GM19397 (cell line): Measurements from ENCODE around the gene CIDEC.
"Not testable (repeated sequence)": the region's sequence is repeated elsewhere in the genome, so short reads cannot be mapped to it uniquely, and the experiment has no call there.

Experiments
- ATAC-seq: cut with Tn5 transposase; IDR thresholded peaks from one replicate; pipeline ENCODE4 v1.9.1; 2021; ENCODE audit warnings: mild to moderate bottlenecking, moderate library complexity; ENCODE audit not compliant: unreplicated experiment

CIDEC gene

DNA sequence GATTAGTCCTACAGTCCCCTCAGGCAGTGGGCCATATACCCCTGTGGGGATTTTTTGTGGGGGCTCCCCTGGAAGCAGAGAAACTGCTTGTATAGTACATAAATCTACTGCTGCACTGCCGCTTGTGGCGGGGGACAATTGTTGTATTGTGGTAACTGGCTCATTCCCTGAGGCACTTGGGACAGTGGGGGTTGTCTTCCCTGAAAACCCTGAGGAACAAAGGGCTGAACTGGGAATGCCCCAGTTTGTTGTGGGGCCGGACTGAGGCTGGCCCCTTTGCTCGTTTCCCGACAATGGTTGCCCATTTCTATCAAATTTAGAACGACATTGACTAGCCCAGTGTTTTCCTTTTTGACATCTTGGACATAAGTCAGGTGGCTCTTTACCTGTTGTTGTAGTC lies 28.7 kb downstream of the CIDEC start:
- not testable (repeated sequence) for ATAC-seq

DNA sequence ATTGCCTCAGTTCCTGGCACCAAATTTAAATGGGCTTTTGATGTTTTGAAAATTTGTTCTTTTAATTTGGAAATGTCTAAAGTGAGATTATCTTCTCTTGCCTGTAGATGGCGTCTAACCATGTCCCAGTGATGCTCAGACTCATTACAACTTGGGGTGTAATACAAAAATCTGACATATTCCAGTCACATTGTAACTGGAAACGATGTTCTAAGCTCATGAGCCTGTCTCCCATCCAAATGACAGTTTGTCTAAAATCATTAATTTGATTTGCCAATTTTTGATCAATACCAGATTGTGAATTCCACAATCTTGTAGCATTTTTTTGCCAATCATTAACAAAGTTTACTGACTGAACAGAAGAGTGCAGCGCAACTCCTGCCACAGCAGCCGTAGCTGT lies 31.2 kb downstream of the CIDEC start:
- ATAC-seq = not testable (repeated sequence)

DNA sequence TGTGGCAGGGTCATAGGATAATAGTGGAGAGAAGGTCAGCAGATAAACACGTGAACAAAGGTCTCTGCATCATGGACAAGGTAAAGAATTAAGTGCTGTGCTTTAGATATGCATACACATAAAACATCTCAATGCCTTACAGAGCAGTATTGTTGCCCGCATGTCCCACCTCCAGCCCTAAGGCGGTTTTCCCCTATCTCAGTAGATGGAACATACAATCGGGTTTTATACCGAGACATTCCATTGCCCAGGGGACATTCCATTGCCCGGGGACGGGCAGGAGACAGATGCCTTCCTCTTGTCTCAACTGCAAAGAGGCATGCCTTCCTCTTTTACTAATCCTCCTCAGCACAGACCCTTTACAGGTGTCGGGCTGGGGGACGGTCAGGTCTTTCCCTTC lies 32.2 kb downstream of the CIDEC start:
- not testable (repeated sequence) for ATAC-seq

DNA sequence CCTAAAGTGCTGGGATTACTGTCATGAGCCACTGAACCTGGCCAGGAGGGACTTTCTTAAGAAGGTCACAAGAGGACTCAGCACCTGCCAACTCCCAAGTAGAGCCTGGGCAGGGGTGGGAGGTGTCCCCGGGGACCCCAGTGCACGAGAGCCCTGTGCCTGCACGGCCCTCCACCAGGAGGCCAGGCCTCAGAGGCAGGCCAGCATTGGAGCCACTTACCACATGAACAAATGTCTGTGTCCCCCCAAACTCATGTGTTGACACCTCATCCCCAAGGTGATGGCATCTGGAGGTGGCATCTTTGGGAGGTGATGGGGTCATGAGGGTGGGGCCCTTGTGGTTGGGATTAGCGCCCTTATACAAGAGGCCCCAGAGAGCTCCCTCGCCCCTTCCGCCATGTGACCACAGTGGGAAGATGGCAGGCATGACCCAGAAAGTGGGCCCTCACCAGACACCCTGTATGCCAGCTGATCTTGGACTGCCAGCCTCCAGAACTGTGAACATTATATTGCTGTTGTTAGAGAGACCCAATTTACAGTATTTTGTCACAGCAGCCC lies 33.0 kb downstream of the CIDEC start:
- no peak for ATAC-seq

DNA sequence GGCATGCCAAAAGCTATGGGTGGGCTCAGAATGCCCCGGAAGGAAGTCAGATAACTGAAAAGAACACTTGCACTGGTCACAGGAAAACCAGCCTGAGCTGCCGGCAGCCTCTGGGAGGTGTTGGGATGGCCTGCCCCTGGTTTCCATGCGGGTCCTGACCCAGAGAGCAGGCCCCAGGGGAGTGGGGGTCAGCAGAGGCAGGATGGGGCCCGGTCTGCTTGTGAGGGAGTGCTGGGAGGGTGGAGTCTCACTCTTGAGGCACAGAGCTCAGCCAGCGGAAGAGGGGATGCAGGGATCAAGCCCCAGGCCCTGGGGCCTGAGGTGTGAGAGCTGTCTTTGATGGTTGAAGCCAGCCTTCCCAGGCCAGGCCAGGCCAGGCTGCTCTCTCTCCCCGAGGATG lies 33.8 kb downstream of the CIDEC start:
- no peak for ATAC-seq

DNA sequence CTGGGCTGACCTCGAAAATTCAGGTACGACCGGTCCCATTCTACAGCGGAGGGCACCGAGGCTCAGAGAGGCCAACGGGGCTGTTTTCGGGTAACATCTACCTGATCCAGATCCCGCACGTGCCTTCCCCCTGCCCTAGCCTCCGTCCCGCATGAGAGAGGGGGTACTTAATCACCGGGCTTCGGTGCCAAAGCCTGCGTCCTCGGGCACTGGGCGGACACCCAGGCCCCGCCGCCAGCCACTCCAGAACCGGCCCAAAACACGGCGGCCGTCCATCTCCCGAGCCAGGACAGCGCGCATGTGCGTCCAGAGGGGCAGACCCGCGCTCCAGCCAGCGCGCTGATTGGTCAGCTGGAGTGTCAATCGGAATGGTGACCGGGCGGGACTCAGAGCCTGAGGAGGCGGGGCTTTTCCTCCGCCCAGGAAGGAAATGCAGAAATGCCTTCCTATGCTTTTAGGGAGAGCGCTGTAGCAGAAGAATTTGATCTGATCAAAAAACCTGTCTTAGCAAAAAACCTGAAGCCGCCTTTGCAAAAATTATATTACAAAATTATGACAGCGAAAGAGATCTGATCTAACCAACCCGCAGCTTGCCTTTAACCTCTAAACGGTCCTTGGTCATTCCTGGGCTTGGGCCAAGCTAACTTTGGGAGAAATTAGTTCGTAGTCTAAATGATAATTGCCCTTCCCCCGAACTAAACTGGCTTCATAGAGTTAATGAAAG lies 36.2 kb downstream of the CIDEC start, which contains the start of gene RPUSD3:
RPUSD3 (minus strand) TSS at position 294 of the 724 bp plus-strand sequence; CDS start at position 276, 18 bp downstream.
- peak; percentile 99 for ATAC-seq

DNA sequence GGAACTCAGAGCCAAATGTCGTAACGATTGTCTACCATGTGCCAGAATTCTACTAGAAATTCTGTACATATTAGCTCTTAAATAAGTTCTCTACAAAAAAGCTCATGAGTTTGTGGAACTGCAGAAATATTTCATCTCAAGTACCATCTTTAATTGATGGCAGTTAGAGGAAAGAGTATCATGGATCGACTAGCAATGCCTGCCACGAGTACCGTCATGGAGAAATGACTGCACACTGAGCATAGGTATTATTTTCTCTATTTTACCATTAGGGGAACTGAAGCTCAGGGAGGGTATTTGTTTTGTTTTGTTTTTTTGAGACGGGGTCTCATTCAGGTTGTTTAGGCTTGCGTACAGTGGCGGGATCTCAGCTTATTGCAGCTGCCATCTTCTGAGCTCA lies 39.0 kb downstream of the CIDEC start:
- ATAC-seq = no peak

DNA sequence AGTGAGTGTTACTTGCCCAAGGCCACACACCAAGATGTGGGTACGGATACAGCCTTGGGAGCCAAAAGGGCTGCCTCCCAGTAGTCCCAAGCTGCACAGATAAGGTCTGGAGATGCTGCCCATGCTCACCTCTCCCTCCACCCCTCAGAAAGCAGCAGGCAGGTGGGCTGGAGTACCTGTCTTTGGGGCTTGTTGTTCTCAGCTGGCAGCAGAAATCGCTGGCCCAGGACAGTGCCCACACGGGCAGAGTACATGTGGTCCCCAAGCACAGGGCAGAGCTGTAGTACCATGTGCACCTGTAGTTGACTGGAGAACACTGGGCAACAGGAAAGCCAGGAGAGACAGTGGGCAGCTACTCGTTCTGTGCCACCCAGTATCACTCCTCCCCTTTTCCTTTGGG lies 41.2 kb downstream of the CIDEC start:
- ATAC-seq = no peak

DNA sequence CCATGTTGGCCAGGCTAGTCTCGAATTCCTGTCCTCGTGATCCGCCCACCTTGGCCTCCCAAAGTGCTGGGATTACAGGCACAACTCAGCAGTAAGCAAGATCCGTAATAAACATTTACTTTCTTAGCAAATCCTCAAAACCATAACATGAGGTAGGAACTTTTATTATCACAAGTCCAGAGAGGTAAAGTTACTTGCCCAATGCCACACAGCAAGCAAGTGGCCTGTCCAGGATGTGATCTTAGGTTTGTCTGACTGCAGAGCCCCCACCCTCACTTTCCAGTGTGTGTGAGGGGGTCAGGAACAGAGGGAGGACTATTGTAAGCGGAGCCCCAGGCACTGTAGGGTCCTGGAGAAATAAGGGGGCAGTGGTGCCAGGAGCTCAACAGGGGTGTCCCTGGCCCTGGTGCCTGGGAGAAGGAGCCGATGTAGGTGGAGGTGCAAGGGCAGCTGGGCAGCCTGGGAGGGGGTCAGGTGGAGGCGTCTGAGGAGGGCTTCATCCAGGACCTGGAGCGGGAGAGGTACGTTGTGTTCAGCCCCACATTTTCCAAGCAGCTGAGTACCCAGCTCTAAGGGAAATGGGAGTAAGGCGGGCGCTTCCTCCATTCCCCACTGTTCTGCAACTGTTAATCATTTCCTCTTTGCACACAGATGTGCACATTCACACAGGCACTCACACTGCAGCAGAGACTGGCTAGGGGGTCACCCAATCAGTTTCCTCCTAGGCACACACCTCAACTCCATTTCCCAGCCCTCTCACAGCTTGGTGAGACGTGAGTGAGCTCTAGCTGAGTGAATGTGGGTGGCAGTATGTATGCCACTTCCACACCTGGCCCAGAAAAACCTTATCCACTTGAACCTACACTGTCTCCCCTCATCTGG lies 42.1 kb downstream of the CIDEC start:
- ATAC-seq = no peak

DNA sequence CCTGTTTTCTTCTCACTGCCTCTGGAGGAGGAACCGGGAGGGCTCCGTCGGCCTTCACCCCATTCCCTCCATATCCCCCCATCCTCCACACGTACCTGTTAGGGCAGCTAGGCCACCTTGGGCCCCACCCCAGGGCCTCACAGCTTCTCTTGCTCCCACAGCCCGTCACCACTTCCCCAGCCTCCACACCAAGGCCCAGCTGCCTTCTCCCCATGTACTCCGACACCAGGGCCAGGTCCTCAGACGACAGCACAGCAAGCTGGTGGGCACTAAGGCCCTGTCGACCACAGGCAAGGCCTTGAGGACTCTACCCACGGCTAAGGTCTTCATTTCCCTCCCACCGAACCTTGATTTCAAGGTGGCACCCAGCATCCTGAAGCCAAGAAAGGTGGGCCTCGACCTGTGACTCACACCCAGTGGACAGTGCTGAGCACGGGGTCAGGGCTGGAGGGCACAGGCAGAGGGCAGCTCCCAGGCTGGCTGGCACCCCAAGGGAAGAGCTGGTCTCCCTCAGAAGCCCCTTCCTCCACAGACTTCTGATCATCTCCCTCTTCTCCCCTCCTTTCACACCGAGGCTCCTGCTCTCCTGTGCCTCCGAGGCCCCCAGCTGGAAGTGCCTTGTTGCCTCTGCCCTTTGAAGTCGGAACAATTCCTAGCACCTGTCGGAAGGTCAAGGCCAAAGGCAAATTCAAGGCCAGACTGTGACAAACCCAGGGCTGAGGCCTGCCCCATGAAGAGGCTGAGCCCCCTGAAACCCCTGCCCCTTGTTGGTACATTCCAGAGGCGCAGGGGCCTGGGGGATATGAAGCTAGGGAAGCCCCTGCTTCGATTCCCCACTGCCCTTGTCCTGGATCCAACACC lies 45.3 kb downstream of the CIDEC start:
- ATAC-seq = no peak

DNA sequence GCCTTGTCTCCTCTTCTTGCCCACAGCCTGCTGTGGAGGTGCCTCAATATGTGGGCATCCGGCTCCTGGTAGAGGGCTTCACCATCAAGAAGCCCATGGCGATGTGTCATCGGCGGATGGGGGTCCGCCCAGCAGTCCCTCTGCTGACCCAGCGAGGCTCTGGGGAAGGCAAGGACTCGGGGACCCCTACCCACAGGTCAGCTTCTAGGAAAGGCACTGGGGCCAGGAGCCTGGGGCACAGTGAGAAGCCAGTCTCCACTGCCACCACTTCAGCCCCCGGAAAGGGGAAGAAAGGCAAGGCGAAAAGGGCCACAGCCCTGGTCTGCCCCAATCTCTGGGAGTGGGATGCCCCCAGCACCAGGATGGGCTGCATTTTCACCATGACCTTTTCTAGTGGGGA lies 47.0 kb downstream of the CIDEC start:
- no peak for ATAC-seq

DNA sequence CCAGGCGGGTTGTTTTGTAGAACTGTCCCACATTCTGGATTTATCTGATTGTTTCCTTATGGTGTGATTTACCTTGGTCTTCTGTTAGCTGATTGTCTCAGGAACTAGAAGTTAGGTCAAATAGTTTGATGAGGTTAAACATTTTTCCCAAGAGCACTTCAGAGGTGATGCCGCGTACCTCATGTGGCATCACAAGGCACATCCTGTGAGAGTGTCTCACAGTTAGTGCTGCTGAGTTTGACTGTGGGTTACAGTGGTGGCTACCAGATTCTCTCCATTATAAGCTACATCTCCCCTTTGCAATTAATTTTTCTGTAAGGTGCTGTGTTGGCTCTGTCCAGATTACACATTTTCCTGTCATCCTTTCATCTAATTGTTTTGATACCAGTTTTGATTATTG lies 48.8 kb downstream of the CIDEC start:
- ATAC-seq = no peak

DNA sequence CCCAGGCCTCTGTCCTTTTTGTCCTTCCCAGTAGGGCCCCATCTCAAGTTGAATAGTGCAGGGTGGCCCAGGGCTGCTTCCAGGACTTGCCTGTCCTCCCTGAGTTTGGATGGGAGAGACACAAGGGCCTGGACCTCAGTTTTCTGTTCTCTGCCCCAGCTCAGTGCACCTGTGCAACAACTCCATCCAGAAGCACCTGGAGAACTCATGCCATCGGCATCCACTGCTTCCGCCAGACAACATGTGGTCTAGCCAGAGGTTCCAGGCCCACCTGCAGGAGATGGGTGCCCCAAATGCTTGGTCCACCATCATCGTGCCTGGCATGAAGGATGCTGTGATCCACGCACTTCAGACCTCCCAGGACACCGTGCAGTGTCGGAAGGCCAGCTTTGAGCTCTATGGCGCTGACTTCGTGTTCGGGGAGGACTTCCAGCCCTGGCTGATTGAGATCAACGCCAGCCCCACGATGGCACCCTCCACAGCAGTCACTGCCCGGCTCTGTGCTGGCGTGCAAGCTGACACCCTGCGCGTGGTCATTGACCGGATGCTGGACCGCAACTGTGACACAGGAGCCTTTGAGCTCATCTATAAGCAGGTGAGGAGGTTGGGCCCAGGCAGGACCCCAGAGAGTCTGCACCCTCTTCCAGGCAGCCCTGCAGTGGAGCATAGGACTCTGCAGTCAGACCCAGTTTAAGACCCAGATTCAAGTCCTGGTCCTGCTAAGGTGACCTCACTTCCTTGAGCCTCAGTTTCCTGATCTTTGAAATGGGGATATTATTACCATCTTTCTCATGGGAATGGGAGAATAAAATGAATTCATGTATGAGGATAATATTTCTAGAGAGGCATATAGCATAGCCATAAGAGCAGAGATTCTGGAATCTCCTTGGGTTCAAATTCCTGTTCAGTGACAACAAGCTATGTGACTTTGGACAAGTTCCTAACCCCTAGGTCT lies 51.0 kb downstream of the CIDEC start:
- no peak for ATAC-seq

DNA sequence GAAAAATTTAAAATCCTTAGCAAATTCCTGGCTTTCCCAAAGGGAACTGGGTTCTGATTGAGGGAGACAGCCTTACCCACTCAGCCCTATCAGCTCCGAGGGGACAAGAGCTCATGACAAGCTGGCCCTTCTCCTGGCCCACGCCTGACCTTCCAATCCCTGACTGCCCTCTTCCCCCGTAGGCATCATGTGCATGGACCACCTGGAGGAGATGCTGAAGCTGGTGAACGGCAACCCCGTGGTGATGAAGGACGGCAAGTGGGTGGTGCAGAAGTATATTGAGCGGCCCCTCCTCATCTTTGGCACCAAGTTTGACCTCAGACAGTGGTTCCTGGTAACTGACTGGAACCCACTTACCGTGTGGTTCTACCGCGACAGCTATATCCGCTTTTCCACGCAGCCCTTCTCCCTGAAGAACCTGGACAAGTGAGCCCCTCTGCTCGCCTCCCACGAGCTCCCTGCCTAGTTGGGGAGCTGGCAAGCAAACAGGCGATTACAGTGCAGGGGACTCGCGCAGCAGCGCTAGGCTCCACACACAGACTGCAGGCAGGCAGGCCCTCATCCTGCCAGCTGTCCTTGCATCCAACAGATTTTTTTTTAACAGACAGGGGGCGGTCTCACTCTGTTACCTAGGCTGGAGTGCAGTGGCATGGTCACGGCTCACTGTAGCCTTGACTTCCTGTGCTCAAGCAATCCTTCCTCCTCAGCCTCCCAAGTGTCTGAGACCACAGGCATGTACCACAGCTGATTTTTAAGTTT lies 53.1 kb downstream of the CIDEC start:
- no peak for ATAC-seq

DNA sequence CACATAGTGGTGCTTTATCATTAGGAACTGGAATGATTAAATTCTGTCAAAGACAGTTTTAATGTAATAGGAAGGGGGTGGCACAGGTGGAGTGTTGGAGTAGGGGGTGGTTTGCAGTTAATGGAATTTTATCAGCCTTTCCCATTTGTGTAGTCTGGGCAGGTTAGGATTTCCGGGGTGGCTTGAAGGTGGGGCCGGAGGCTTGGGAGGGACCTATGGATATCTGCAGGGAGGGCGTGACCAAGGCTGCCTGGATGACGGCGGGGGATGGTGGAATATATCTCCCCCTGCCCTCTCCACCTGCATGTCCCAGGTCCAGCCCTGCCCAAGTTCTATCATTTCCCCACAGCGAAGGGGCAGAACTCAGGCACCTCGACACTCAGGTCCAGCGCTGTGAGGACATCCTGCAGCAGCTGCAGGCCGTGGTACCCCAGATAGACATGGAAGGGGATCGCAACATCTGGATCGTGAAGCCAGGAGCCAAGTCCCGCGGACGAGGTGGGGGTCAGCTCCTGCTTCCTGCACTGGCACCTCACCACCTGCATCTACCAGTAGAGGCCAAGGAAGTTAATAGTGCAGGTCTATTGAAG lies 54.5 kb downstream of the CIDEC start:
- no peak for ATAC-seq

DNA sequence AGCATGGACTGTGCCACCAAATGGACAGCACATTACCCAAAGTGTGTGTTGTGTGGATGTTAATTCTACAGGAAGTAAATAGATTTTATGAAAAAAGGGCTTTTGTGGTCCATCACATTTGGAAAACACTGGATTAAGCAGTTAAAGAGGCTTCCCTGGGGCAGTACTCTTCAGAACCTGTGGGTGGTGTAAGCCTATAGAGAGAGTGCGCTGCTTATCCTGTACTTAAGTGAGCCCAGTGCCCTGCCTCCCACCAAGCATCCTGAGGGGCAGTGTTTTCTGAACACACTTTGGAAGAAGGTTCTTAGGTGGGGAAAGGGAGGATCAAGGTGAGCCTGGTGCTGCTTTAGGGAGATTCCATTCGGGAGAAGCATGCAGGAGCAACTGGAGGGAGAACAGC lies 59.1 kb downstream of the CIDEC start:
- ATAC-seq = no peak

DNA sequence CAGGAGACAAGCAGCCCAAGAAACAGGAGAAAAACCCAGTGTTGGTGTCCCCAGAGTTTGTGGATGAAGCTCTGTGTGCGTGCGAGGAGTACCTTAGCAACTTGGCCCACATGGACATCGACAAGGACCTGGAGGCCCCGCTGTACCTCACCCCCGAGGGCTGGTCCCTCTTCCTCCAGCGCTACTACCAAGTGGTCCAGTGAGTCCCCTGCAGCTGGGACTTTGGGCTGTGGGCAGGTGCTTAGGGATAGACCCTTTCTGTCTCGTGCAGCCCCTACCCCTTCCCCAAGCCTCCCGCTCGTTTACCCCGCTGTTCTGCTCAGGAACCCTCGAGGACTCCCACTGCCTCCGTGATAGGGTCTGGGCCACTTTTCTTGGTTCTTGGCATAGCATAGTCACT lies 59.5 kb downstream of the CIDEC start:
- no peak for ATAC-seq

DNA sequence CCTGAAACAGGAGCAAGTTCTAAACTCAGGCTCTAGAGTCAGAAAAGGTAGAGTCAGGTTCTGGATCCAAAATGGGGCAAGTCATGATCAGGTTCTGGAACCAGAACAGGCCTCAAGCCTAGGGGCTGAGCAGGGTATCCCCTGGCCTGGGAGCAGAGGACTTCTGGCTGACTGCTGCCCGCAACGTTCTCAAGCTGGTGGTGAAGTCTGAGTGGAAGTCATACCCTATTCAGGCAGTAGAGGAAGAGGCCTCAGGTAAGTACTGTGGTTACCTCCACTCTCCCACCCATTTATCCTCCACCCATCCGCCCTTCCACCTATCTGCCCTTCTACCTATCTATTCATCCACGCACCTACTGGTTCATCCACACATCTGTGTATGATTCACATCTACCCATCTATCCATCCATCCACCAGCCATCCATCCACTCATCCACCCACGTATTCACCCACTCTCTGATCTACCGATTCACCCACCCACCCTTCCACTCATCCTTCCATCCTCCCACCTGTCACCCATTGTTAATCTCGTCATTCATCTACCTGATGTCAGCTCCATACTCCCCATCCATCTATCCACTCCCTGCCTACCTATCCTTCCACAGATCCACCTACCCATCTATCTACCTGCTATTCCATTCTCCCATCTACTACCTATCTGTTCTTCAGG lies 61.3 kb downstream of the CIDEC start:
- no peak for ATAC-seq
